ENCODE data around the gene MICALL2.
"Not testable (repeated sequence)": the region's sequence is repeated elsewhere in the genome, so short reads cannot be mapped to it uniquely, and the experiment has no call there.

MICALL2 gene

GRCh38 chr7:1447551-1448244, 11.6 kb downstream of the MICALL2 start:
- Histone ChIP-seq H3K27ac (no peak overlapping the region), H3K4me1 (ENCODE audit: control insufficient read depth in 1 of 2, insufficient read depth in 1 of 2, low read depth in 1 of 2, low read length in 1 of 2) (no peaks in the 10 kb centered on the region), H3K27me3 (no peaks in the 10 kb centered on the region), H3K9me3 (no peaks in the 10 kb centered on the region), H3K4me3 (ENCODE audit: low read depth in 1 of 2, low read length in 1 of 2) (no peak overlapping the region), H3K36me3 (peaks cover 22% of the 10 kb centered on the region)
- no peak for TF ChIP-seq CTCF (IDR thresholded peaks at IDR 0.05)

GRCh38 chr7:1447112-1447511, 12.2 kb downstream of the MICALL2 start:
- Histone ChIP-seq H3K4me1 (ENCODE audit: control insufficient read depth in 1 of 2, insufficient read depth in 1 of 2, low read depth in 1 of 2, low read length in 1 of 2) (no peaks in the 10 kb centered on the region), H3K36me3 (peaks cover 23% of the 10 kb centered on the region), H3K4me3 (ENCODE audit: low read depth in 1 of 2, low read length in 1 of 2) (no peak overlapping the region)

GRCh38 chr7:1446620-1447032, 12.6 kb downstream of the MICALL2 start:
- no peak overlapping the region for H3K4me3 ChIP-seq (ENCODE audit: low read depth in 1 of 2, low read length in 1 of 2)
- no peak for TF ChIP-seq CTCF (IDR thresholded peaks at IDR 0.05)
- H3K9me3 ChIP-seq, result no peaks in the 10 kb centered on the region
- H3K36me3 ChIP-seq, result peaks cover 28% of the 10 kb centered on the region
- H3K27me3 ChIP-seq, result no peaks in the 10 kb centered on the region
- no peak overlapping the region for H3K27ac ChIP-seq
- H3K4me1 ChIP-seq (ENCODE audit: control insufficient read depth in 1 of 2, insufficient read depth in 1 of 2, low read depth in 1 of 2, low read length in 1 of 2), result no peaks in the 10 kb centered on the region

More at GRCh38 chr7:1447112-1447511, 12.2 kb downstream of the MICALL2 start:
- Histone ChIP-seq H3K27ac (no peak overlapping the region), H3K9me3 (no peaks in the 10 kb centered on the region), H3K27me3 (no peaks in the 10 kb centered on the region)
- no peak for TF ChIP-seq CTCF (IDR thresholded peaks at IDR 0.05)

GRCh38 chr7:1446026-1446425, 13.2 kb downstream of the MICALL2 start:
- not testable (repeated sequence) for H3K4me3 ChIP-seq (ENCODE audit: low read depth in 1 of 2, low read length in 1 of 2); H3K4me1 ChIP-seq (ENCODE audit: control insufficient read depth in 1 of 2, insufficient read depth in 1 of 2, low read depth in 1 of 2, low read length in 1 of 2); H3K27me3 ChIP-seq; H3K9me3 ChIP-seq; H3K27ac ChIP-seq
- H3K36me3 ChIP-seq, result peaks cover 29% of the 10 kb centered on the region

GRCh38 chr7:1445341-1445740, 13.9 kb downstream of the MICALL2 start:
- Histone ChIP-seq H3K27ac (no peak overlapping the region), H3K27me3 (no peaks in the 10 kb centered on the region), H3K4me3 (ENCODE audit: low read depth in 1 of 2, low read length in 1 of 2) (no peak overlapping the region), H3K9me3 (no peaks in the 10 kb centered on the region), H3K36me3 (peaks cover 34% of the 10 kb centered on the region), H3K4me1 (ENCODE audit: control insufficient read depth in 1 of 2, insufficient read depth in 1 of 2, low read depth in 1 of 2, low read length in 1 of 2) (no peaks in the 10 kb centered on the region)
- TF ChIP-seq CTCF (IDR thresholded peaks at IDR 0.05), result no peak

GRCh38 chr7:1444925-1445322, 14.3 kb downstream of the MICALL2 start:
- no peak overlapping the region for H3K4me3 ChIP-seq (ENCODE audit: low read depth in 1 of 2, low read length in 1 of 2)
- TF ChIP-seq CTCF (IDR thresholded peaks at IDR 0.05), result no peak
- no peaks in the 10 kb centered on the region for H3K4me1 ChIP-seq (ENCODE audit: control insufficient read depth in 1 of 2, insufficient read depth in 1 of 2, low read depth in 1 of 2, low read length in 1 of 2)
- no peaks in the 10 kb centered on the region for H3K27me3 ChIP-seq
- H3K9me3 ChIP-seq, result no peaks in the 10 kb centered on the region
- H3K27ac ChIP-seq, result no peak overlapping the region
- H3K36me3 ChIP-seq, result peaks cover 34% of the 10 kb centered on the region
